ENCODE data around the gene EIF3J. TPM values are rescaled to one million over a fixed set of nuclear protein-coding genes. Genes with fewer than 3 reads are reported as not detected.
"Not testable (repeated sequence)": the region's sequence is repeated elsewhere in the genome, so short reads cannot be mapped to it uniquely, and the experiment has no call there.

Gene EIF3J
- total and polyA plus RNA-seq, 10 of the 15 experiments (the other 5 are each of a cell fraction or from before 2014, with no cell fraction given): 34.7 to 126 (median 64.1) TPM

GRCh38 chr15:44554934-44555723 lies 18.2 kb downstream of the EIF3J start (continued):
- TF ChIP-seq JUND (IDR thresholded peaks at IDR 0.05; ENCODE audit: low read depth, low read length): no peak
- TF ChIP-seq SUPT20H (IDR thresholded peaks at IDR 0.05; ENCODE audit: borderline replicate concordance, control insufficient read depth, low read depth, low read length): no peak
- no peak for TF ChIP-seq ETV6 (conservative IDR thresholded peaks at IDR 0.05 in 1 of 2, IDR thresholded peaks at IDR 0.05 in 1 of 2; ENCODE audit: borderline replicate concordance in 1 of 2, low read depth in 1 of 2)
- TF ChIP-seq TCF12 (IDR thresholded peaks at IDR 0.05; ENCODE audit: low read depth, low read length): no peak
- no peak for TF ChIP-seq TCF3 (IDR thresholded peaks at IDR 0.05; ENCODE audit: borderline replicate concordance, insufficient read depth, low read depth, low read length)
- TF ChIP-seq, protein P1, sequence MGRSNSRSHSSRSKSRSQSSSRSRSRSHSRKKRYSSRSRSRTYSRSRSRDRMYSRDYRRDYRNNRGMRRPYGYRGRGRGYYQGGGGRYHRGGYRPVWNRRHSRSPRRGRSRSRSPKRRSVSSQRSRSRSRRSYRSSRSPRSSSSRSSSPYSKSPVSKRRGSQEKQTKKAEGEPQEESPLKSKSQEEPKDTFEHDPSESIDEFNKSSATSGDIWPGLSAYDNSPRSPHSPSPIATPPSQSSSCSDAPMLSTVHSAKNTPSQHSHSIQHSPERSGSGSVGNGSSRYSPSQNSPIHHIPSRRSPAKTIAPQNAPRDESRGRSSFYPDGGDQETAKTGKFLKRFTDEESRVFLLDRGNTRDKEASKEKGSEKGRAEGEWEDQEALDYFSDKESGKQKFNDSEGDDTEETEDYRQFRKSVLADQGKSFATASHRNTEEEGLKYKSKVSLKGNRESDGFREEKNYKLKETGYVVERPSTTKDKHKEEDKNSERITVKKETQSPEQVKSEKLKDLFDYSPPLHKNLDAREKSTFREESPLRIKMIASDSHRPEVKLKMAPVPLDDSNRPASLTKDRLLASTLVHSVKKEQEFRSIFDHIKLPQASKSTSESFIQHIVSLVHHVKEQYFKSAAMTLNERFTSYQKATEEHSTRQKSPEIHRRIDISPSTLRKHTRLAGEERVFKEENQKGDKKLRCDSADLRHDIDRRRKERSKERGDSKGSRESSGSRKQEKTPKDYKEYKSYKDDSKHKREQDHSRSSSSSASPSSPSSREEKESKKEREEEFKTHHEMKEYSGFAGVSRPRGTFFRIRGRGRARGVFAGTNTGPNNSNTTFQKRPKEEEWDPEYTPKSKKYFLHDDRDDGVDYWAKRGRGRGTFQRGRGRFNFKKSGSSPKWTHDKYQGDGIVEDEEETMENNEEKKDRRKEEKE (IDR thresholded peaks at IDR 0.05): no peak

DNA sequence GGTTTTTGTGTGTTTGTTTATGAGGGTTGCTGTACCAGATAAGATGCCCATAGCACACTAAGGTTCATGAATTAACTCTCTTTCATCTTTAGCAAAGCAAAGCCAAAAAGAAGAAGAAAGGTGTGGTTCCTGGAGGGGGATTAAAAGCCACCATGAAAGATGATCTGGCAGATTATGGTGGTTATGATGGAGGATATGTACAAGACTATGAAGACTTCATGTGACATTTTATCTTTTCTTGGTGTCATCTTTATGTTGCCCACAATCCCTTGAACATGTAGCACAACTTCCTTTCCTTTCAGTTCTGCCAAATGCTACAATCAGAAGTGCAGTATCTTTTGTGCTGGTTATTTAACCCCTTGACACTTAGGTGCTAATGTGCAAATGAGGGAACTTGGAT lies 24.0 kb downstream of the EIF3J start:
- H3K9ac ChIP-seq (ENCODE audit: control insufficient read depth, insufficient read depth, low read length); in situ Hi-C loops (cut with MboI); intact Hi-C loops (cut with micrococcal nuclease; ENCODE audit: unreplicated experiment); H3K9me3 ChIP-seq (replicated peaks; ENCODE audit: control insufficient read depth, insufficient read depth, low read length); H3K4me3 ChIP-seq; FAIRE-seq; H4K20me1 ChIP-seq (ENCODE audit: control insufficient read depth, insufficient read depth); H3K27ac ChIP-seq (ENCODE audit: control insufficient read depth, insufficient read depth); DNase-seq (ENCODE audit: low read depth, low spot score); H3K27me3 ChIP-seq (replicated peaks in 1 of 2; ENCODE audit: control insufficient read depth in 2 of 2, insufficient read depth in 2 of 2, low read length in 1 of 2); H3K4me2 ChIP-seq (ENCODE audit: control insufficient read depth, insufficient read depth); POLR2A ChIA-PET; BruUV-seq (replicated peaks); H3K79me2 ChIP-seq (ENCODE audit: control insufficient read depth, insufficient read depth, low read length); H3K4me1 ChIP-seq (ENCODE audit: control insufficient read depth, insufficient read depth, low read length); CTCF ChIA-PET; ATAC-seq; H2AFZ ChIP-seq (ENCODE audit: control insufficient read depth, low read depth, low read length): not testable (repeated sequence)
- SMC1A ChIA-PET (ENCODE audit: uncharacterized antibody, unreplicated experiment): interaction anchor here (1.1 to 1.6 kb wide), 2 partner anchors 8 to 175 kb away, joined by 3 to 4 read pairs; partner anchors contain the start of gene TRIM69
- RAD21 ChIA-PET (ENCODE audit: unreplicated experiment): interaction anchor here (1.1 kb wide), 1 partner anchor 235 kb away, joined by 3 read pairs; no protein-coding TSS in a partner anchor
- H3K36me3 ChIP-seq (ENCODE audit: control insufficient read depth in 2 of 2, insufficient read depth in 2 of 2, low read length in 1 of 2): peaks cover 18 to 33% of the 10 kb centered on the region in 2 experiments

Data from GM12878 (cell line).